DMS53 treated with DMSO at 0.1 percent for 48 hours (cell line): ENCODE results near the gene ANKH.

Source experiments
- DNase-seq: peaks from one replicate; lab custom pipeline; 2025; ENCODE audit not compliant: unreplicated experiment; lab: John Stamatoyannopoulos, UW

ANKH gene

GRCh38 chr5:14669975-14670374, 201.6 kb downstream of the ANKH start:
- no peak for DNase-seq

DNA sequence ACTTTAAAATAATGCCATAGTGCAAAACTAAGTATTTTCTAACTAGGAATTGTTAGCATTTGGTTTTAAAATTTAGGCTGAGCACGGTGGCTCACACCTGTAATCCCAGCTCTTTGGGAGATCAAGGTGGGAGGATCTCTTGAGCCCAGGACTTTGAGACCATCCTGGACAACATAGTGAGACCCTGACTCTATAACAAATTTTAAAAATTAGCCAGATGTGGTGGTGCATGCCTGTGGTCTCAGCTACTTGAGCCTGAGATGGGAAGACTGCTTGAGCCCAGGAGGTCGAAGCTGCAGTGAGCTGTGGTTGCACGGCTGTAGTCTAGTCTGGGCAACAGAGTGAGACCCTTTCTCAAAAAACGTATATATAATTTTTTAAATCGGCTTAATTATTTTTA, 202.2 kb downstream of the ANKH start:
- no peak for DNase-seq

GRCh38 chr5:14668181-14668591, 203.4 kb downstream of the ANKH start:
- no peak for DNase-seq

GRCh38 chr5:14667770-14668169, 203.8 kb downstream of the ANKH start:
- no peak for DNase-seq

GRCh38 chr5:14667290-14667689, 204.3 kb downstream of the ANKH start:
- no peak for DNase-seq

DNA sequence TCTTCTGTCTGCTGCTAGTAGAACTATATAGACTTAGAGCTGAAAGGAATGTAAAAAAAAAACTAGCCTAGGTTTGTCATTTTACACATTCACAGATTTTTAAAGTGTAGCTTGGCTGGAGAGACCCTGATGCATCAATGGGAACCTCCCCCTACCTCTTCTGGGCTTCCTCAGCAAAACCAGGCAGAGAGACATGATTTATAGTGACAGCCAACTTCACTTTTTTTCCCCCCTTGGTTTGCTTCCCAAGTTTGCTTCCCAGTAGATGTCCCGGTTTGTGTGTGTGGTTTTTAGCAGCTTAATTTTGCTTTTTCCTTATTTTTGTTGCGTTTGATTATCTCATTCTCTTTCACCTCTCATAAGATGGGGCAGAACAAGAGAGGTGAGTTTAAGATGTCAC, 205.2 kb downstream of the ANKH start:
- DNase-seq: no peak

- no peak for DNase-seq
Measured at GRCh38 chr5:14665949-14666348, 205.6 kb downstream of the ANKH start.

DNA sequence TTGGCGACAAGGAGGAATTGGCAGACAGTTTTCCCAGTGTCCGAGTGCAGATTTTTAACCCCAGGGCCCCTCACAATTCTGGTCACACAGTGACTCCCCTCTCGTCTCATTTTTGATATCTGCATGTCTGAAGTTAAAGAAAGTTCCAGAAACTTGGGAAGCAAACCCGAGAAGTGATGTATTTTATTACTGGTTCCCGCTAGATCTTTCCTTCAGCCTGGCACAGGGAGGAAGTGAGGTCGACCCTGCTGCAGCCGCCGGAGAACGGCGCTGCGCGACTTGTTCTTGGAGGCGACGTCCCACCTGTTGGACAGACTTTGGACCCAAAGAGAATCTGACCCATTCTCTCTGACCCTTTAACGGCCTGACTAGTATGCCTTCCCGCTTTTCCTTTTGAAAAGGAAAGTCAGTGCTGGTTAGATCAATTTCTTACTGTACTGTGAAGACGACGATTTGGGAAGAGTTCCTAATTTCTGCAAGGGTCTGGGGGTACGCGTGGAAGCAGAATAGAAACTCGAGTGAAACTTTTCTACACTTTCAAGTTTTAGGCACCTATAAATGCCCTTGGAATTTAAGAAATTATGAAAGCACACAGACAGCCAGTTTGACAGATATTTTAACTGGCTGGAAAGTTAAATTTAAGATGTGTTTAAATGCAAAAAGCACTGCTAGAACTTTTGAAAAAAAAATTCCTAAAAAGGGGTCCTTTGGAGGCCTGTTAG, 206.3 kb downstream of the ANKH start:
- peak; percentile 37 for DNase-seq

GRCh38 chr5:14664270-14665100, 207.1 kb downstream of the ANKH start, which contains the start of gene OTULIN:
OTULIN (plus strand) TSS chr5:14664718; CDS start chr5:14664826, 108 bp downstream.
- DNase-seq: peak; percentile 94

DNA sequence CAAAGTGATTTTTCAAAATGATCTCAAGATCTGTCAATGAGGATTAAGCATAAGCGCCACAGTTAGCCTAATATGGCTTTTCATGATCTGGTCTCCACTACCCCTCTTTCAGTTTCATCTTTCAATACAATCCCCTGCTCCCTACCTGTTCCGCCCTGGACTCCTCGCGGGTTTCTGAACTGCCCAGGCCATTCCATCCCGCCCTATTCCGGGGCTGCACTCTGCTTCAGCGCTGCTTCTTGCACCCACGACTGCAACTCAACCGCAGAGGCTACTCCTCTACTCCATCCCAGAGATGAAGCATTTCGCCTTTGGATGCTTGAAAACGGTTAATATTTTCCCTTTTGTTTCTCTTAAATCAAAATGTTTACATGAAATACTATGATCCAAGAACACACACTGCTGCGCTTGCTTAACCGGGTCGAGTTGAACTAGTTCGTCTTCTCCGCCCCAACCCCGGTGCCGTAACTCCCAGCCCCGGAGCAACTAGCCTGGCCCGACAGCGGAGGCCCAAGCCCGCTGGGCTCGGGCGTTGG, 207.8 kb downstream of the ANKH start:
- DNase-seq: peak; percentile 70

DNA sequence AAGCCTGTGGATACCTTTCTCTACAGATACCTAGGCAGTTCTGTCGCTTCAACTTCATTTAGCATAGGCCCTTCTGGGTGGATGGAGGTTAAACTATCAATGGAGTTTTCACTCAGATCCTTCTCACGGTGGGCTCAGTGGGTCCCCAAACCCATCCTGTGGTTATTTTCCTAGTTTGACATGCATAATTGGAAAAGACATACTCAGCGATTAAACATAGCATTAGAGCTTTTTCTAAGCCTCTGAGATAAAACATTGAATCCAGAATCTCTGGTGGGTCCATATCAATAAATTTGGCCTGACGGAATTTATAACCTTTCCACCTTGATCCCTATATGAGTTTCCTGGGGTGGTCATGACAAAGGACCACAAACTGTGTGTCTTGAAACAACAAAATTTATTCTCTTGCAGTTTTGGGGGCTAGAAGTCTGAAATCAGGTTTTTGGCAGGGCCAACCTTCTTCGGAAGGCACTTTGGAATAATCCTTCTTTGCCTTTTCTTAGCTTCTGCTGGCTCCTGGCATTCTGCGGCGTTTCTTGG, 208.8 kb downstream of the ANKH start:
- DNase-seq: no peak

- no peak for DNase-seq
Measured at GRCh38 chr5:14660833-14661232, 210.7 kb downstream of the ANKH start.

- DNase-seq: no peak
Measured at GRCh38 chr5:14659821-14660607, 211.6 kb downstream of the ANKH start.

DNA sequence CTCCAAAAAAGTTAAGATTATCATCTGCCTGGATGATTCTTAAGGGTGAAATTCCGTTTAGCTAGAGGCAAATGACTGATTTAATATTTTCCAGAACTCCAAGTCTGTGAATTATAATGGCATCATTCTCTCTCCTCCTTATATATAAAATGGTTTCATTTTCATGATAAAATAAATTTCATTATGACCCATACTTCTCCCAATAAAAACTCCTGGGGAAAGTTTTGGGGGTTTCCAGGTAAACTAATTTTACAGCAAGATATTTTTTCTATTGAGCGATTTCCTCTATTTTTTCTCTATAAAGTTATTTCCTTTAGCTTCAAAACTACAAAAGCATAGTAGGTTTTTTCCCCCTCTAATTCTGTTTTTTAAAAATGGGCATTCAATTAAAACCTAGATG, 214.7 kb downstream of the ANKH start:
- no peak for DNase-seq

GRCh38 chr5:14655146-14655741, 216.3 kb downstream of the ANKH start:
- no peak for DNase-seq
